Cardiac fibroblast (primary cell): ENCODE results near the gene GRM7.

Experiments used
- DNase-seq, 2 donors: peaks; one replicate each; pipeline versions ENCODE4 v3.0.0 to v3.0.0-alpha.2; 2010; ENCODE audit warnings: low read depth in 2 of 2
- H3K4me3 ChIP-seq, 2 donors: replicated peaks in 1 of 2; 1 replicate in 1 of 2; 2 replicates in 1 of 2; pipeline ENCODE4 v1.5.1; 2011; ENCODE audit warnings: low read depth in 2 of 2, low read length in 2 of 2, mild to moderate bottlenecking in 2 of 2, moderate library complexity in 1 of 2
- CTCF ChIP-seq: IDR thresholded peaks from one replicate; pipeline ENCODE4 v1.5.1; 2011; ENCODE audit warnings: low read depth, mild to moderate bottlenecking, low read length, inconsistent platforms

The GRM7 gene

GRCh38 chr3:7536510-7536909 lies 675.6 kb downstream of the GRM7 start:
- peak; percentile 20 to 22 for DNase-seq
- no peak for TF ChIP-seq CTCF
- no peak overlapping the region for H3K4me3 ChIP-seq

GRCh38 chr3:7536921-7537320 lies 676.0 kb downstream of the GRM7 start:
- no peak for TF ChIP-seq CTCF
- DNase-seq, result no peak
- no peak overlapping the region for H3K4me3 ChIP-seq

- DNase-seq, result peak in 1 of 2 donors; percentile 38
- TF ChIP-seq CTCF, result no peak
- H3K4me3 ChIP-seq, result no peak overlapping the region
Measured at GRCh38 chr3:7543294-7543880, 682.5 kb downstream of the GRM7 start.

GRCh38 chr3:7545334-7545733 lies 684.4 kb downstream of the GRM7 start:
- no peak for TF ChIP-seq CTCF
- no peak overlapping the region for H3K4me3 ChIP-seq
- DNase-seq, result peak in 1 of 2 donors; percentile 31

- peak; percentile 13 for TF ChIP-seq CTCF
- H3K4me3 ChIP-seq, result no peak overlapping the region
- DNase-seq, result peak; percentile 57 to 71
Measured at GRCh38 chr3:7546253-7546652, 685.3 kb downstream of the GRM7 start.

GRCh38 chr3:7547826-7548225 lies 686.9 kb downstream of the GRM7 start:
- no peak for TF ChIP-seq CTCF
- DNase-seq, result no peak
- no peak overlapping the region for H3K4me3 ChIP-seq

GRCh38 chr3:7562892-7563291 lies 702.0 kb downstream of the GRM7 start:
- H3K4me3 ChIP-seq, result no peak overlapping the region
- no peak for TF ChIP-seq CTCF
- no peak for DNase-seq
